Suppressor macrophage (primary cell): ENCODE measurements around the gene TPX2.

Experiments
- DNase-seq, 4 experiments: peaks; one replicate each; pipeline ENCODE4 v3.0.0-alpha.2; 2020 to 2022

The TPX2 gene

GRCh38 chr20:31833931-31834521, 94.9 kb downstream of the TPX2 start:
- no peak for DNase-seq

GRCh38 chr20:31835554-31835953, 96.5 kb downstream of the TPX2 start:
- DNase-seq = no peak

GRCh38 chr20:31835977-31836852, 97.1 kb downstream of the TPX2 start:
- DNase-seq = peak; percentile 72 to 85 (median 80)

- no peak for DNase-seq
Observed at GRCh38 chr20:31836853-31837608, 97.9 kb downstream of the TPX2 start.

- peak; percentile 59 to 82 (median 72) for DNase-seq
Observed at GRCh38 chr20:31837896-31838397, 98.9 kb downstream of the TPX2 start.

GRCh38 chr20:31838646-31839292, 99.7 kb downstream of the TPX2 start:
- no peak for DNase-seq

- no peak for DNase-seq
Observed at GRCh38 chr20:31839782-31840487, 100.8 kb downstream of the TPX2 start.

GRCh38 chr20:31840906-31841816, 102.1 kb downstream of the TPX2 start:
- DNase-seq = no peak

- no peak for DNase-seq
Observed at GRCh38 chr20:31841928-31842327, 102.8 kb downstream of the TPX2 start.

GRCh38 chr20:31842471-31843157, 103.5 kb downstream of the TPX2 start:
- no peak for DNase-seq

GRCh38 chr20:31843288-31843687, 104.2 kb downstream of the TPX2 start:
- no peak for DNase-seq

- no peak for DNase-seq
Observed at GRCh38 chr20:31843881-31844280, 104.8 kb downstream of the TPX2 start.

GRCh38 chr20:31844737-31845299, 105.7 kb downstream of the TPX2 start:
- no peak for DNase-seq

- DNase-seq = no peak
Observed at GRCh38 chr20:31845300-31845863, 106.3 kb downstream of the TPX2 start, which contains the start of gene FOXS1. Gene FOXS1, minus strand, starts transcription at chr20:31845604. Its CDS starts 62 bp downstream, at chr20:31845542.

GRCh38 chr20:31846793-31847138, 107.7 kb downstream of the TPX2 start:
- DNase-seq = no peak

GRCh38 chr20:31848088-31848999, 109.3 kb downstream of the TPX2 start:
- DNase-seq = no peak

GRCh38 chr20:31849306-31849930, 110.3 kb downstream of the TPX2 start:
- no peak for DNase-seq
